Neutrophil (primary cell): ENCODE data around the gene ASTE1.
A peak's percentile ranks its signal among the peaks of the same experiment; 100 is the strongest.

ENCODE experiments used
- H3K27ac ChIP-seq: fragments of 200-600 bp; sonication (generic); 2 replicates; pipeline ENCODE4 v1.5.1; 2016; ENCODE audit warnings: mild to moderate bottlenecking, moderate library complexity
- H3K27me3 ChIP-seq: fragments of 200-600 bp; sonication (generic); 2 replicates; pipeline ENCODE4 v1.6.0; 2016; ENCODE audit warnings: mild to moderate bottlenecking
- H3K36me3 ChIP-seq: fragments of 200-600 bp; sonication (generic); 2 replicates; pipeline ENCODE4 v1.5.1; 2017
- H3K4me1 ChIP-seq, 2 experiments: fragments of 200-600 bp in 1 of 2; sonication (generic) in 1 of 2; 1 replicate in 1 of 2; 2 replicates in 1 of 2; pipeline versions ENCODE4 v1.5.1 to v1.6.1; 2013 to 2016; ENCODE audit warnings: low read depth in 1 of 2, low read length in 1 of 2, mild to moderate bottlenecking in 1 of 2, moderate library complexity in 1 of 2; ENCODE audit not compliant: control insufficient read depth in 1 of 2, insufficient read depth in 1 of 2
- H3K4me3 ChIP-seq, 2 experiments: fragments of 200-600 bp in 1 of 2; sonication (generic) in 1 of 2; 1 replicate in 1 of 2; 2 replicates in 1 of 2; pipeline ENCODE4 v1.5.1; 2013 to 2016; ENCODE audit warnings: low read depth in 1 of 2, low read length in 1 of 2, mild to moderate bottlenecking in 1 of 2, moderate library complexity in 1 of 2
- H3K9me3 ChIP-seq: fragments of 200-600 bp; sonication (generic); 2 replicates; pipeline ENCODE4 v1.5.1; 2016
- TF ChIP-seq, protein P1 (sequence below): fragments of 200-600 bp; sonication (generic); IDR thresholded peaks from 2 replicates; pipeline ENCODE4 v1.5.1; 2016; ENCODE audit warnings: antibody characterized with exemption

ASTE1 gene, protein sequence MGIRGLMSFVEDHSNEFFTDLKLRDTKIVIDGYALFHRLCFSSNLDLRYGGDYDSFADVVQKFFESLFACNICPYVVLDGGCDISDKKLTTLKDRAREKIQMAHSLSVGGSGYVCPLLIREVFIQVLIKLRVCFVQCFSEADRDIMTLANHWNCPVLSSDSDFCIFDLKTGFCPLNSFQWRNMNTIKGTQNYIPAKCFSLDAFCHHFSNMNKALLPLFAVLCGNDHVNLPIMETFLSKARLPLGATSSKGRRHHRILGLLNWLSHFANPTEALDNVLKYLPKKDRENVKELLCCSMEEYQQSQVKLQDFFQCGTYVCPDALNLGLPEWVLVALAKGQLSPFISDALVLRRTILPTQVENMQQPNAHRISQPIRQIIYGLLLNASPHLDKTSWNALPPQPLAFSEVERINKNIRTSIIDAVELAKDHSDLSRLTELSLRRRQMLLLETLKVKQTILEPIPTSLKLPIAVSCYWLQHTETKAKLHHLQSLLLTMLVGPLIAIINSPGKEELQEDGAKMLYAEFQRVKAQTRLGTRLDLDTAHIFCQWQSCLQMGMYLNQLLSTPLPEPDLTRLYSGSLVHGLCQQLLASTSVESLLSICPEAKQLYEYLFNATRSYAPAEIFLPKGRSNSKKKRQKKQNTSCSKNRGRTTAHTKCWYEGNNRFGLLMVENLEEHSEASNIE

GRCh38 chr3:131026321-131027151, at the start of gene ASTE1, which contains the start of gene NEK11:
Gene ASTE1, minus strand, starts transcription at chr3:131026825. Its CDS starts 1,519 bp downstream, at chr3:131025306.
Gene NEK11, plus strand, starts transcription at chr3:131026877. Its CDS starts 2,832 bp downstream, at chr3:131029709.
- peak within 1 kb of the TSS; percentile 78 to 81 for H3K4me3 ChIP-seq
- H3K27me3 ChIP-seq, result no peaks in the 10 kb centered on the region
- H3K9me3 ChIP-seq, result no peaks in the 10 kb centered on the region
- H3K27ac ChIP-seq, result peak within 1 kb of the TSS; percentile 88
- peaks cover 15% of the 10 kb centered on the region for H3K36me3 ChIP-seq
- peaks cover 15 to 22% of the 10 kb centered on the region in 2 experiments for H3K4me1 ChIP-seq
- TF ChIP-seq, protein P1, sequence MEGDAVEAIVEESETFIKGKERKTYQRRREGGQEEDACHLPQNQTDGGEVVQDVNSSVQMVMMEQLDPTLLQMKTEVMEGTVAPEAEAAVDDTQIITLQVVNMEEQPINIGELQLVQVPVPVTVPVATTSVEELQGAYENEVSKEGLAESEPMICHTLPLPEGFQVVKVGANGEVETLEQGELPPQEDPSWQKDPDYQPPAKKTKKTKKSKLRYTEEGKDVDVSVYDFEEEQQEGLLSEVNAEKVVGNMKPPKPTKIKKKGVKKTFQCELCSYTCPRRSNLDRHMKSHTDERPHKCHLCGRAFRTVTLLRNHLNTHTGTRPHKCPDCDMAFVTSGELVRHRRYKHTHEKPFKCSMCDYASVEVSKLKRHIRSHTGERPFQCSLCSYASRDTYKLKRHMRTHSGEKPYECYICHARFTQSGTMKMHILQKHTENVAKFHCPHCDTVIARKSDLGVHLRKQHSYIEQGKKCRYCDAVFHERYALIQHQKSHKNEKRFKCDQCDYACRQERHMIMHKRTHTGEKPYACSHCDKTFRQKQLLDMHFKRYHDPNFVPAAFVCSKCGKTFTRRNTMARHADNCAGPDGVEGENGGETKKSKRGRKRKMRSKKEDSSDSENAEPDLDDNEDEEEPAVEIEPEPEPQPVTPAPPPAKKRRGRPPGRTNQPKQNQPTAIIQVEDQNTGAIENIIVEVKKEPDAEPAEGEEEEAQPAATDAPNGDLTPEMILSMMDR, result no peak

GRCh38 chr3:131075632-131076328, 49.2 kb upstream of the ASTE1 start:
- H3K36me3 ChIP-seq, result no peaks in the 10 kb centered on the region
- H3K9me3 ChIP-seq, result no peaks in the 10 kb centered on the region
- no peaks in the 10 kb centered on the region for H3K4me1 ChIP-seq
- TF ChIP-seq, protein P1, result no peak
- H3K27ac ChIP-seq, result no peak overlapping the region
- H3K27me3 ChIP-seq, result no peaks in the 10 kb centered on the region
- no peak overlapping the region for H3K4me3 ChIP-seq

DNA sequence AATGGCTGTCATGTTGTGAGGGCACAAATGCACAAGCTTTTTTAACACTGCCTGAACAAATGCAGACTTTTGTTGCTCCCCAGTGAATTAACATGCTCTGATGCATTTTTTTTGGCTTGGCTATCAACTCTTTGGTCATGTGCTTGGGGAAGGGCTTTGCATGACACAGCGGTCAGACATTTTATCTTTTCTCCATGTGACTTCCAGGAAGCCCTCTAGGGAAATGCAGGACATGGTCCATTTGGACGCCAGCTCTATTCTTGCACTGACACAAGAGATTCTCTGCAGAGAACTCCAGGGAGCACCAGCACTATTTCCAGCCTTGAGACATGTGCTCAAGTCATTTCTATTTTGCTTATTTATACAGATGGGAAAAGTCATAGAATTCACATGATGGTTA, 46.2 kb upstream of the ASTE1 start:
- H3K36me3 ChIP-seq, result no peaks in the 10 kb centered on the region
- H3K4me3 ChIP-seq, result no peak overlapping the region
- no peaks in the 10 kb centered on the region for H3K27me3 ChIP-seq
- TF ChIP-seq, protein P1, result no peak
- no peaks in the 10 kb centered on the region for H3K4me1 ChIP-seq
- no peaks in the 10 kb centered on the region for H3K9me3 ChIP-seq
- H3K27ac ChIP-seq, result no peak overlapping the region

DNA sequence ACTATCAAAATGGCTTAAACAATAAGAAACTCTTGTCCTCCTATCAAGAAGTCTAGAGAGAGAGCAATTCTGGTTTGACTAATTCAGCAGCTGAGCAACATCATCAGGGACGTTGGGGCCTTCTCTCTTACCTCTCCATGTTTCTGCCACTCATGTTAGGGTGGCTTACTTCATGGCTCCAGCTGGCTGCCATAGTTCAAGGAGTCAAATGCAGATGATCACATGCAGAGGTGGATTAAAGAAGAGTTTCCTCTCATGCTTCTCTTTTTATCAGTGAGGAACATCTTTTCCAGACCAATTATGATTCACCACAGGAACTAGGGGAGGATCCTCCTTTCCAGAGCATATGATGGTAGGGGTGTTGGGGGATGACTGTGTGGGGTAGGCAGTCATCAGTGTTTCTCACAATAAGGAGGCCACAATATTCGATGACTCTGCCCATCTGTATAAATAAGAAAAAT, 45.5 kb upstream of the ASTE1 start:
- Histone ChIP-seq H3K9me3 (no peaks in the 10 kb centered on the region), H3K27me3 (no peaks in the 10 kb centered on the region), H3K4me1 (no peaks in the 10 kb centered on the region), H3K4me3 (no peak overlapping the region), H3K36me3 (no peaks in the 10 kb centered on the region), H3K27ac (no peak overlapping the region)
- TF ChIP-seq, protein P1, result no peak

GRCh38 chr3:131067983-131068382, 41.4 kb upstream of the ASTE1 start:
- Histone ChIP-seq H3K27me3 (no peaks in the 10 kb centered on the region), H3K9me3 (no peaks in the 10 kb centered on the region), H3K36me3 (no peaks in the 10 kb centered on the region), H3K27ac (no peak overlapping the region), H3K4me3 (no peak overlapping the region), H3K4me1 (no peaks in the 10 kb centered on the region)
- TF ChIP-seq, protein P1, result no peak
